Right atrium auricular region (tissue), 2 donors: Measurements from ENCODE around the gene CLSTN1. TPM values are rescaled to one million over a fixed set of nuclear protein-coding genes. Genes with fewer than 3 reads are reported as not detected.

Source experiments
- DNase-seq: peaks from one replicate; pipeline ENCODE4 v3.0.0-alpha.2; 2019; ENCODE audit warnings: low spot score
- H3K27ac ChIP-seq, 2 donors: fragments of 200-600 bp; sonication (generic); 1 replicate in 1 of 2; 2 replicates in 1 of 2; pipeline ENCODE4 v1.5.1; 2016 to 2019
- H3K27me3 ChIP-seq, 2 donors: fragments of 200-600 bp; sonication (generic); one replicate each; pipeline versions ENCODE4 v1.5.1 to v1.6.0; 2017 to 2019
- H3K36me3 ChIP-seq: fragments of 200-600 bp; sonication (generic); one replicate; pipeline ENCODE4 v1.5.1; 2016
- H3K4me1 ChIP-seq, 2 donors: fragments of 200-600 bp; sonication (generic); one replicate each; pipeline versions ENCODE4 v1.5.1 to v1.6.0; 2017 to 2019
- H3K4me3 ChIP-seq, 2 donors: fragments of 200-600 bp; sonication (generic); 1 replicate in 1 of 2; 2 replicates in 1 of 2; pipeline ENCODE4 v1.5.1; 2017 to 2019; ENCODE audit warnings: mild to moderate bottlenecking in 1 of 2, moderate library complexity in 1 of 2
- H3K9me3 ChIP-seq, 2 donors: fragments of 200-600 bp; sonication (generic); one replicate each; pipeline ENCODE4 v1.5.1; 2019
- CTCF ChIP-seq, 2 donors: fragments of 200-600 bp; sonication (generic); IDR thresholded peaks; one replicate each; pipeline ENCODE4 v1.5.1; 2019; ENCODE audit warnings: antibody characterized with exemption in 2 of 2
- total RNA-seq, 2 donors: library from RNA; depleted of rRNA; stranded (reverse); fragments of >200 nt; gene quantifications; one replicate each; pipeline ENCODE4 v1.1.0, GENCODE V29; 2016

The CLSTN1 gene
- total RNA-seq, 2 donors from 2014 or later, result 47.5 to 54.0 TPM

DNA sequence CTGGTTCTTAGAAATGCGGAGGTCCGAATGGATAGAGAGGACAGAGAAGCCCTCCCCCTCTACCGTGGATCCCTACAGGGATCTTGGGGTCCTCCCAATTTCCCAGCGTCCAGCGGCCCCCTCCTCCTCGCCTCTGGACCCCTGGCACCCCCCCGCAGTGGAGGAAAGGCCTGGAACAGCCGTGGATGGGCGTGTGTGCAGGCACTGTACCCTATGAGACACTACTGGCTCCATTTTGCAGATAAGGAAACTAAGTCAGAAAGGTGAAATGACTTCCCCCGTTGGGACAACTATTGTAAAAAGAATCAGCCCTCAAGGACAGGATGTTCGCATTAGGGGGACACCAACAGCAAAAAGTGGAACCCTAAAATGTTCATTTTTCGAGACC, 931 bp upstream of the CLSTN1 start:
- Histone ChIP-seq H3K4me1 (peaks cover 0 to 40% of the 10 kb centered on the region in 2 donors), H3K27ac (peak overlapping the region; percentile 92 to 97), H3K27me3 (no peaks in the 10 kb centered on the region), H3K36me3 (no peaks in the 10 kb centered on the region), H3K4me3 (peak overlapping the region in 1 of 2 donors; percentile 91), H3K9me3 (no peaks in the 10 kb centered on the region)
- TF ChIP-seq CTCF (IDR thresholded peaks at IDR 0.05), result no peak
- no peak for DNase-seq

- Histone ChIP-seq H3K27ac (peak overlapping the region; percentile 80 to 97), H3K4me3 (peak overlapping the region; percentile 79 to 91), H3K36me3 (no peaks in the 10 kb centered on the region), H3K9me3 (no peaks in the 10 kb centered on the region), H3K4me1 (peaks cover 0 to 40% of the 10 kb centered on the region in 2 donors), H3K27me3 (no peaks in the 10 kb centered on the region)
- DNase-seq, result no peak
- TF ChIP-seq CTCF (IDR thresholded peaks at IDR 0.05), result no peak
These were observed 147 bp downstream of the CLSTN1 start for GRCh38 chr1:9823693-9823942.

- Histone ChIP-seq H3K27ac (peak overlapping the region; percentile 80 to 97), H3K36me3 (no peaks in the 10 kb centered on the region), H3K4me3 (peak overlapping the region; percentile 79 to 91), H3K27me3 (no peaks in the 10 kb centered on the region), H3K9me3 (no peaks in the 10 kb centered on the region), H3K4me1 (peaks cover 0 to 40% of the 10 kb centered on the region in 2 donors)
- no peak for TF ChIP-seq CTCF (IDR thresholded peaks at IDR 0.05)
- no peak for DNase-seq
These were observed 670 bp downstream of the CLSTN1 start for GRCh38 chr1:9822897-9823692.

GRCh38 chr1:9822490-9822889, 1.3 kb downstream of the CLSTN1 start:
- Histone ChIP-seq H3K27ac (peak overlapping the region in 1 of 2 donors; percentile 80), H3K27me3 (no peaks in the 10 kb centered on the region), H3K36me3 (no peaks in the 10 kb centered on the region), H3K9me3 (no peaks in the 10 kb centered on the region), H3K4me1 (peaks cover 0 to 40% of the 10 kb centered on the region in 2 donors), H3K4me3 (peak overlapping the region; percentile 79 to 91)
- TF ChIP-seq CTCF (IDR thresholded peaks at IDR 0.05), result no peak
- no peak for DNase-seq

- H3K4me1 ChIP-seq, result peaks cover 0 to 40% of the 10 kb centered on the region in 2 donors
- H3K4me3 ChIP-seq, result no peak overlapping the region
- H3K27me3 ChIP-seq, result no peaks in the 10 kb centered on the region
- H3K9me3 ChIP-seq, result no peaks in the 10 kb centered on the region
- H3K36me3 ChIP-seq, result no peaks in the 10 kb centered on the region
- no peak for TF ChIP-seq CTCF (IDR thresholded peaks at IDR 0.05)
- no peak for DNase-seq
- H3K27ac ChIP-seq, result no peak overlapping the region
These were observed 2.1 kb downstream of the CLSTN1 start for GRCh38 chr1:9821710-9822109.

- TF ChIP-seq CTCF (IDR thresholded peaks at IDR 0.05), result no peak
- Histone ChIP-seq H3K4me1 (peaks cover 0 to 35% of the 10 kb centered on the region in 2 donors), H3K9me3 (no peaks in the 10 kb centered on the region), H3K27me3 (no peaks in the 10 kb centered on the region), H3K4me3 (no peak overlapping the region), H3K27ac (no peak overlapping the region), H3K36me3 (no peaks in the 10 kb centered on the region)
- no peak for DNase-seq
These were observed 3.2 kb downstream of the CLSTN1 start for GRCh38 chr1:9820521-9820920.
